HepG2 (cell line): ENCODE results near the gene GCNT2. TPM values are rescaled to one million over a fixed set of nuclear protein-coding genes. Genes with fewer than 3 reads are reported as not detected.

Source experiments
- ATF4 ChIP-seq, 2 experiments: fragments of 450-650 bp in 1 of 2; sonication (generic) in 1 of 2; formaldehyde crosslinking; IDR thresholded peaks; 2 replicates each; pipeline versions ENCODE4 v1.5.0 to v1.8.0; 2020 to 2022; ENCODE audit warnings: mild to moderate bottlenecking in 1 of 2, missing genetic modification reagents in 1 of 2
- NCOA5 ChIP-seq: sonication (generic); formaldehyde crosslinking; IDR thresholded peaks from 2 replicates; pipeline ENCODE4 v1.4.0; 2020; ENCODE audit warnings: missing genetic modification reagents
- NFYB ChIP-seq: sonication (generic); formaldehyde crosslinking; IDR thresholded peaks from 2 replicates; pipeline ENCODE4 v1.4.0; 2020; ENCODE audit warnings: missing genetic modification reagents
- ZHX1 ChIP-seq: sonication (generic); formaldehyde crosslinking; IDR thresholded peaks from 2 replicates; pipeline ENCODE4 v1.8.1; 2022; ENCODE audit warnings: low read depth, mild to moderate bottlenecking, missing genetic modification reagents
- ZNF160 ChIP-seq: sonication (generic); formaldehyde crosslinking; IDR thresholded peaks from 2 replicates; pipeline ENCODE4 v1.8.0; 2022; ENCODE audit warnings: mild to moderate bottlenecking, inconsistent platforms, missing genetic modification reagents
- ZNF282 ChIP-seq: fragments of 450-650 bp; IDR thresholded peaks from 2 replicates; pipeline ENCODE4 v1.6.1; 2018; ENCODE audit not compliant: partially characterized antibody
- ZNF3 ChIP-seq: IDR thresholded peaks from 2 replicates; pipeline ENCODE4 v1.7.0; 2017; ENCODE audit warnings: inconsistent platforms
- ZNF329 ChIP-seq: sonication (generic); formaldehyde crosslinking; IDR thresholded peaks from 2 replicates; pipeline ENCODE4 v1.9.0; 2021; ENCODE audit warnings: low read depth, mild to moderate bottlenecking, missing genetic modification reagents
- ZNF331 ChIP-seq: sonication (generic); formaldehyde crosslinking; IDR thresholded peaks from 2 replicates; pipeline ENCODE4 v1.4.0; 2020; ENCODE audit warnings: missing genetic modification reagents
- ZNF576 ChIP-seq: sonication (generic); formaldehyde crosslinking; IDR thresholded peaks from 2 replicates; pipeline ENCODE4 v1.4.0; 2020; ENCODE audit warnings: mild to moderate bottlenecking, missing genetic modification reagents
- ZNF766 ChIP-seq: sonication (generic); formaldehyde crosslinking; IDR thresholded peaks from 2 replicates; pipeline ENCODE4 v1.5.0; 2020; ENCODE audit warnings: missing genetic modification reagents, borderline replicate concordance
- ZNF768 ChIP-seq: sonication (generic); formaldehyde crosslinking; IDR thresholded peaks from 2 replicates; pipeline ENCODE4 v1.4.0; 2020; ENCODE audit warnings: missing genetic modification reagents
- ZNF800 ChIP-seq: sonication (generic); formaldehyde crosslinking; IDR thresholded peaks from 2 replicates; pipeline ENCODE4 v1.4.0; 2020; ENCODE audit warnings: missing genetic modification reagents
- ZUFSP ChIP-seq: sonication (generic); formaldehyde crosslinking; IDR thresholded peaks from 2 replicates; pipeline ENCODE4 v1.9.0; 2021; ENCODE audit warnings: missing genetic modification reagents, mild to moderate bottlenecking, borderline replicate concordance
- polyA plus RNA-seq, 8 experiments: library from polyadenylated mRNA; depleted of rRNA in 3 of 8; stranded (reverse) in 7 of 8; unstranded in 1 of 8; fragments of >200 nt; fragmentation: Illumina TruSeq in 4 of 8; extraction: Trizol in 4 of 8; gene quantifications; 2 replicates each; pipeline versions ENCODE4 v1.2.1 to v1.2.3, GENCODE V29; 2011 to 2016; ENCODE audit warnings: low read depth in 4 of 8, missing spikeins in 1 of 8, mixed read lengths in 1 of 8; ENCODE audit not compliant: insufficient read depth in 1 of 8
- total RNA-seq, 5 experiments: library from RNA; depleted of rRNA; stranded (reverse); fragments of >200 nt; fragmentation: Illumina TruSeq; extraction: Trizol; gene quantifications; 2 replicates each; pipeline ENCODE4 v1.2.3, GENCODE V29; 2016; ENCODE audit warnings: low read depth in 1 of 5
- TF ChIP-seq, protein P1 (sequence below): sonication (generic); formaldehyde crosslinking; IDR thresholded peaks from 2 replicates; pipeline ENCODE4 v1.4.0; 2020; ENCODE audit warnings: missing genetic modification reagents
- TF ChIP-seq, protein P2 (sequence below): sonication (generic); formaldehyde crosslinking; IDR thresholded peaks from 2 replicates; pipeline ENCODE4 v1.4.0; 2020; ENCODE audit warnings: mild to moderate bottlenecking, low read depth, missing genetic modification reagents

GCNT2 gene
- total and polyA plus RNA-seq, 2 of the 13 experiments (the other 11 are each of a cell fraction or from before 2014, with no cell fraction given), result 11.8 to 31.9 TPM

- TF ChIP-seq ZNF768 (CRISPR knock-in tag) (no peak), ZNF576 (CRISPR knock-in tag) (no peak), ATF4 (CRISPR knock-in tag; IDR thresholded peaks at IDR 0.05) (peak in 1 of 2 experiments; percentile 87; a peak in 2 of 4 replicates), ZHX1 (CRISPR knock-in tag) (no peak), ZNF329 (CRISPR knock-in tag) (no peak), ZNF3 (CRISPR knock-in tag) (peak; percentile 93), NFYB (peak; percentile 69), ZNF766 (no peak), NCOA5 (CRISPR knock-in tag) (no peak), ZUFSP (CRISPR knock-in tag) (no peak), ZNF331 (CRISPR knock-in tag) (peak; percentile 86), ZNF160 (CRISPR knock-in tag) (no peak), ZNF800 (CRISPR knock-in tag) (no peak), ZNF282 (no peak)
- TF ChIP-seq, protein P1, sequence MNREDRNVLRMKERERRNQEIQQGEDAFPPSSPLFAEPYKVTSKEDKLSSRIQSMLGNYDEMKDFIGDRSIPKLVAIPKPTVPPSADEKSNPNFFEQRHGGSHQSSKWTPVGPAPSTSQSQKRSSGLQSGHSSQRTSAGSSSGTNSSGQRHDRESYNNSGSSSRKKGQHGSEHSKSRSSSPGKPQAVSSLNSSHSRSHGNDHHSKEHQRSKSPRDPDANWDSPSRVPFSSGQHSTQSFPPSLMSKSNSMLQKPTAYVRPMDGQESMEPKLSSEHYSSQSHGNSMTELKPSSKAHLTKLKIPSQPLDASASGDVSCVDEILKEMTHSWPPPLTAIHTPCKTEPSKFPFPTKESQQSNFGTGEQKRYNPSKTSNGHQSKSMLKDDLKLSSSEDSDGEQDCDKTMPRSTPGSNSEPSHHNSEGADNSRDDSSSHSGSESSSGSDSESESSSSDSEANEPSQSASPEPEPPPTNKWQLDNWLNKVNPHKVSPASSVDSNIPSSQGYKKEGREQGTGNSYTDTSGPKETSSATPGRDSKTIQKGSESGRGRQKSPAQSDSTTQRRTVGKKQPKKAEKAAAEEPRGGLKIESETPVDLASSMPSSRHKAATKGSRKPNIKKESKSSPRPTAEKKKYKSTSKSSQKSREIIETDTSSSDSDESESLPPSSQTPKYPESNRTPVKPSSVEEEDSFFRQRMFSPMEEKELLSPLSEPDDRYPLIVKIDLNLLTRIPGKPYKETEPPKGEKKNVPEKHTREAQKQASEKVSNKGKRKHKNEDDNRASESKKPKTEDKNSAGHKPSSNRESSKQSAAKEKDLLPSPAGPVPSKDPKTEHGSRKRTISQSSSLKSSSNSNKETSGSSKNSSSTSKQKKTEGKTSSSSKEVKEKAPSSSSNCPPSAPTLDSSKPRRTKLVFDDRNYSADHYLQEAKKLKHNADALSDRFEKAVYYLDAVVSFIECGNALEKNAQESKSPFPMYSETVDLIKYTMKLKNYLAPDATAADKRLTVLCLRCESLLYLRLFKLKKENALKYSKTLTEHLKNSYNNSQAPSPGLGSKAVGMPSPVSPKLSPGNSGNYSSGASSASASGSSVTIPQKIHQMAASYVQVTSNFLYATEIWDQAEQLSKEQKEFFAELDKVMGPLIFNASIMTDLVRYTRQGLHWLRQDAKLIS (CRISPR knock-in tag), result no peak
- TF ChIP-seq, protein P2, sequence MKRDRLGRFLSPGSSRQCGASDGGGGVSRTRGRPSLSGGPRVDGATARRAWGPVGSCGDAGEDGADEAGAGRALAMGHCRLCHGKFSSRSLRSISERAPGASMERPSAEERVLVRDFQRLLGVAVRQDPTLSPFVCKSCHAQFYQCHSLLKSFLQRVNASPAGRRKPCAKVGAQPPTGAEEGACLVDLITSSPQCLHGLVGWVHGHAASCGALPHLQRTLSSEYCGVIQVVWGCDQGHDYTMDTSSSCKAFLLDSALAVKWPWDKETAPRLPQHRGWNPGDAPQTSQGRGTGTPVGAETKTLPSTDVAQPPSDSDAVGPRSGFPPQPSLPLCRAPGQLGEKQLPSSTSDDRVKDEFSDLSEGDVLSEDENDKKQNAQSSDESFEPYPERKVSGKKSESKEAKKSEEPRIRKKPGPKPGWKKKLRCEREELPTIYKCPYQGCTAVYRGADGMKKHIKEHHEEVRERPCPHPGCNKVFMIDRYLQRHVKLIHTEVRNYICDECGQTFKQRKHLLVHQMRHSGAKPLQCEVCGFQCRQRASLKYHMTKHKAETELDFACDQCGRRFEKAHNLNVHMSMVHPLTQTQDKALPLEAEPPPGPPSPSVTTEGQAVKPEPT, result no peak
Measured at GRCh38 chr6:10505529-10505928, 15.6 kb upstream of the GCNT2 start (continued).
